ENCODE results near the gene HAVCR1. TPM values are rescaled to one million over a fixed set of nuclear protein-coding genes. Genes with fewer than 3 reads are reported as not detected.
"Not testable (repeated sequence)": the region's sequence is repeated elsewhere in the genome, so short reads cannot be mapped to it uniquely, and the experiment has no call there.

HAVCR1 gene
- not detected in 2 replicates for total RNA-seq

DNA sequence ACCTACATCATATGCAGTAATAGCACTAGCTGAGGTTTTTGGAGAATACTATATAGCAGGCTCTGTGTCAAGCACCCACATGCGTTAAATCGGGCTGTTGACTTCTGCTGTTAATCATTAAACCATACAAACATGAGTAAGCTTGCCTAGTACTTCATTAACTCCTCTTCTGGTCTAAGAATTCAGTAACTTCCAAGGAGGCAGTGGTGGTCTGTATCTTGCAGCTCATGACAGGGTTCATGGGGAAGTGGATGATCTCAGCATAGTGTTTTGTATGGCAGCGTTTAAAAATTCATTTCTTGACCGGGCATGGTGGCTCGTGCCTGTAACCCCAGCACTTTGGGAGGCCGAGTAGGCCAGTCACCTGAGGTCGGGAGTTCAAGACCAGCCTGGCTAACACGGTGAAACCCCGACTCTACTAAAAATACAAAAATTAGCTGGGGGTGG lies at the start of gene HAVCR1:
Gene HAVCR1, minus strand, starts transcription at position 24 of the 447 bp plus-strand sequence. CDS start 1,173 bp downstream, outside the sequence.
- DNase-seq (ENCODE audit: low read depth in 2 of 2), result no peak

DNA sequence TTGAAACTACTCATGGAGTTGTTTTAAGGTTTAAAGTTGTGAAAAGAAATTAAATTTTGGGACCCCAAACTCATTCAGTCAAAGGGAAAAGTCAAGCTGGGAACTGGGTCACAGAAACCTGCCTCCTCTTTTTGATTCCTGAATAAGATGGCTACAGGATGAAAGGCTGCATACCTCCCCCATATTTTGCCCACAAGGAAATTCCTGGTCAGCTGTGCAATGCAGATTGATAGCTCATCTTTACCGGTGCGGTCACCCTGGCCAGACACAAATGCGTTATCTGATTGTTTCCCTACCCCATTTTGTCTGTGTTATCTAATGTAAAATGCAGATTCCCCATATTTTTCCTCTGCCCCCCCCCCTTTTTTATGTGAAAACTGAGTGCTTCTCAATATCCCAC lies 48.6 kb upstream of the HAVCR1 start:
- no peak for DNase-seq (ENCODE audit: low read depth in 2 of 2)

DNA sequence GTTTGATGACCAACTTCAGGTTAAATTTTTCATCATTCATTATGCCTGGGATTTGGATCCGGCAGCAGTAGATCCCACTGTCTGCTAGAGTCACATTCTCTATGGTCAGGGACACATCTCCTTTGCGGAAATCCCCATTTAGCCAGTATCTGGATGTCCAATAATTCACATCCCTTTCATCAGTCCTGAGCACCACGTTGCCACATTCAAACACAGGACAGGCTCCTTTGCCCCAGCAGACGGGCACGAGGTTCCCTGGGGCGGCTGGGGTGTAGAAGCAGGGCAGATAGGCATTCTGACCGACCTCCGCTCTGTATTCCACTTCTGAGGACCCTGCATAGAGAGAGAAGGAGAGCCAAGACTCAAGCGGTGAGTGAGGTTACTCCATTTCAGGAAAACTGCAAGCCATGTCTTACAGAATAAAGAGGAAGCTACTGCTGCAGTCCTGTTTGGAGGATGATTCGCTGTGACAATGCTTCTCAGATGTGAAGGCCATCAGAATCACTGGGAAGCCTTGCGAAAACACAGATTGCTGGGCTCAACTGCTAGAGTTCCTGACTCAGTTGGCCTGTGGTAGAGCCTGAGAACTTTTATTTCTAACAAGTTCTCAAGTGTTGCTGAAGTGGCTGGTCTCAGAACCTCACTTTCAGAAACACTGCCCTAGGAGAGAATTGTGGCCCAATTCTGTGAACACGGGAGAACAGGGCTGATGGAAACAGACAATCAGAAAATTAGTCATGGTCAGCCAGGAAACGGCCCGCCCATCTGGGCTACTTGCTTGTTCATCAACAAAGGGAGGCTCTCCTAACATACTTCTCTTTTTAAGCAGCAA lies 47.9 kb upstream of the HAVCR1 start:
- peak in 1 of 2 donors; percentile 6 for DNase-seq (ENCODE audit: low read depth in 2 of 2)

DNA sequence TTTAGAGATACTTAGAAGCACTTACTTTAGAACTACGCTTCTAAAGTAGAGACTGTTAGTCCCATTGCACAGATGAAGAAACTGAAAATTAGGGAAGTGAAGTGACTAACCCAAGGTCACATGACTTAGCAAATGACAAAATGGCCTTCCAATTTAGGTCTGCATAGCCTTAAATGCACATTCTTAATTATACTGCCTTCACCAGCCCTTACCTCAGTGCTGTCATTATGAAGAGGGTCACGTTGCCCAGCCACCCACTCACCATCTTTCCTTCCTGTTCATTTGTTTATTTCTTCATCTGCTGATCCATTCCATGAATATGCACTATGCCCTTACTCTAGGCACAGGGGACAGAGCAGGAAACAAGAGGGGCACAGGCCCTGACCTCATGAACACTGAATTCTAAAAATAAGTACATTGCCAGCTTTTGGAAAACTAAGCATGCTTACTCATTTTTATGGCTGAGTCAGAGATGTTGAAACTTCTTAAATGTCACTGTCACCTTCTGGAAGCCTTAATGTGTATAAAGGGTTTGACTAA lies 41.3 kb upstream of the HAVCR1 start:
- DNase-seq (ENCODE audit: low read depth in 2 of 2), result no peak

DNA sequence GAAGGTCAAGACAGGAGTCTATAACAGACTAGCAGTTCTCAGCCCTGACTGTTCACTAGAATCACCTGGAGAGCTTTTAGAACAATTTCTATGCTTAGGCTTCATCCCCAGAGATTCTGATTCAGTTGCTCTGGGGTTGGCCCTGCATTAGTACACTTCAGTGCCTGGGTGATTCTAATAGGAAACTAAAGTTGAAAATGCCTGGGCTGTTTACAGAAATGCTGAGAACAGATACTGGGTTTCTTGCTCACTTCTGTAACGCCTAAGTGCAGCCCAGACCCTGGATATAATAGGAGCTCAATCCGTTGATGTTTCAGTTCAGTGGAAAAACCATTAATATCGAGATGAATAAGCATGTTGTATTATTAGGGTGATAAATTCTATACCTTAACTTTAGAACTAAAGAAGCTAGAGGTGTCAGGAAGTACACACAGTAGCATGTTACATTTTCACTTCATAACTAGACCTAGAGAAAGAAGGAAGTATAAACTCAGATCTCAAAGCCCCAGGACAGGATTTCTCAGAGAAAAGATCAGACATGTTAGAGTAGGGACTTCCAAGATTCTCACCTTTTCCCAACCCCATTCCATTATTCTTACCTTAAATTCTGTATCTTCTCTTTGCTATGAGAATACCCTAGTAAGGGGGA lies 29.6 kb upstream of the HAVCR1 start:
- no peak for DNase-seq (ENCODE audit: low read depth in 2 of 2)

DNA sequence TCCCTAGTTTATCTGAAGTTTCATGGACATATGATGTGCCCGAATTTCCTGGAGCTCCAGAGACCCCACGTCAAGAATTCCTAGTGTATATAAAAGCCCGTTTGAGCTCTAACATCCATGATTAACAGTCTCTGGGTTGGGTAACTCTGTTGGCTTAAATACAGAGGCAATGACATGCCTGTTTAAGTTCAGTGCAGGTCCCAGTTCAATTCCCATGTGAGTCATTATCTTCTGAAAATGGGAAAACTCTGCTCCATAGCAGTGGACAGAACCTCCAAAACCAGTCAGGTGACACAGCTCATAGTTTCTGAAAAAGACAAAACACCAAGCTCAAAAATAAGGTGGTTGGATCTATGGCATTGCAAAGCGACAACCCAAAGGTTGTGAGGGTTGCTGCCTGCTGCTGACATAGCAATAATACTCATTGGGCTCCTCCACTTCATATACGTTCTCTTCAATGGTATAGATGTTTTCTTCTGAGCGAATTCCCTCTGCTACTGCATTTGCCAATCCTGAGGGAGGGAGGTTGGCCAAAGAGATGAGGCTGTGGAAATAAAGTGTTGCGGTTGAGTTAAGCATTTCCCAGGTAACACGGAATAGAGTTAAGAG lies 27.9 kb upstream of the HAVCR1 start:
- DNase-seq (ENCODE audit: low read depth in 2 of 2), result no peak

DNA sequence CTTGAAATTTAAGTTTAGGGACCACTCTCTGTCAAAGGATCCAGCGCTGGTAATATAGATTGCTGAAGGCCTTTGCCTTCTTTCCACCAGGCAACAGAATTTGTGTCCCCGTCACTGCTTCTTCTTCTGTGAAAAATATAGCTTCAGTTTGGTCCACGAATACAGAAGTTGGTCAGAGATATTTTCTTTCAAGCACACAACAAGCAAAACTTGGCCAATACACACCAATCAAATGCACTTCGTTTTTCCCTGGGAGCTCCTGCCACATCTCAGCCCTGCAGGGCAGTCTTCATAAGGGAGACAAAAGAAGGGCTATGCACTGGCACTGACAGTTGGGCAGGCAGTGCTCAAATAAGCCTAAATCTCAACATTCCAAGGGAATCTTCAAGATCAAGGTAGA lies 27.0 kb upstream of the HAVCR1 start:
- DNase-seq (ENCODE audit: low read depth in 2 of 2), result no peak

DNA sequence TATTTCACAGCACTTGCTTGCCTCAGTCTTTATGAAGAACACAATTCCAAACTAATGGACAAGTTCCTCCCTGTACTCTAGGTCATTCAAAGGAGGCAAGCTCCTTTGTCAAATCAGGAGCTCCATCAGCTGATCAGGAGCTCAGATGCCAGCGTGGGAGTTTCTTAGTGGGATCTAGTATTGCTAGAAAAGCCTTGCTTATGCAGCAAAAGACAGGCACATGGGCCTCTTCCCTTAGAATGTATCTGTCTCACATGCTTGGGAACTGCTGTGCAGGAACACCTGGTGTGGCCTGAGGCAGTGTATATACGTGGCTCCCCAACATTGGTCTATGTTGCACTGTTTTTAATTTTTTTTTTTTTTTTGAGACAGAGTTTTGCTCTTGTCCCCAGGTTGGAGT lies 21.4 kb upstream of the HAVCR1 start:
- DNase-seq (ENCODE audit: low read depth in 2 of 2), result no peak

DNA sequence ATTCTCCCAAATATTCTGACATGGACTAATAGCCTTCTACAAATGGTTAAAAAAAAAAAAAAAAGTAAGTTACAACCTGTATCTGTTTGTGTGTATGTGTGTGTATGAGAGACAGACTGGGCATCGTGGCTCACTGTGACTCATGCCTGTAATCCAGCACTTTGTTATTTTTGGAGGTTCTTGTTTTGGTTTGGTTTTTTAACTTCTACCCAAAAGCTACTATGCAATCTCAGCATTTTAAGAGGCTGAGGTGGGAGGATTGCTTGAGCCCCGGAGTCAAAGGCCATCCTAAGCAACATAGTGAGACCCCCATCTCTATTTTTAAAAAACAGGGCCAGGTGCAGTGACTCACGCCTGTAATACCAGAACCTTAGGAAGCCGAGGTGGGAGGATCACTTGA lies 17.6 kb upstream of the HAVCR1 start:
- no peak for DNase-seq (ENCODE audit: low read depth in 2 of 2)

DNA sequence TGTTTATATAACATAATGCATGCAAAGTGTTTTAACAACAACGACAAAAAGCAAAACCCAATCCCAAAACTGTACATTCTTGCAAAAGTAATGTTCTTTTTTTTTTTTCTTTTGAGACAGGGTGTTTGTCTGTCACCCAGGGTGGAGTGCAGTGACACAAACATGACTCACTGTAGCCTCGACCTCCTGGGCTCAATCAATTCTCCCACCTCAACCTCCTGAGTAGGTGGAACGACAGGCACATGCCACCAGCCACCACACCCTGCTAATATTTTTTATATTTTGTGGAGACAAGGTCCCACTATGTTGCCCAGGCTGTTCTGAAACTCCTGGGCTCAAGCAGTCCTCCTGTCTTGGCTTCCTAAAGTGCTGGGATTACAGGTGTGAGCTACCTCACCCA lies 13.6 kb upstream of the HAVCR1 start:
- no peak for DNase-seq (ENCODE audit: low read depth in 2 of 2)

DNA sequence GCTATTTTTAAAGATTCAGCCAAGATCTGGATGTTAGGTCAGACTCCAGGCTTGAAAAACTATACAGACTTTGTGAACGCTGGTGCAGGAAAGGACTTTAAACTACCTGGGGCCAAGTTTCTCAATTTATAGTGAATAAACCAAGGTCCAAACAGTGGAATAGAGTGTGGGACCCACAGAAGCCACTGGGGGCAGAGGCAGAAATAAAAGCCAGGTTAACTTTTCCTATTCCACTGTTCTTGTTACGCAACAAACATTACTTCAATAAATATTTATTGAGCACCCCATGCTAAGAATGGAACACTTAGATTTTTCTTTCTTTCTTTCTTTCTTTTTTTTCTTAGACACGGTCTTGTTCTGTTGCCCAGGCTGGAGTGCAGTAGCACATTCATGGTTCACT lies 11.0 kb upstream of the HAVCR1 start:
- DNase-seq (ENCODE audit: low read depth in 2 of 2), result no peak

DNA sequence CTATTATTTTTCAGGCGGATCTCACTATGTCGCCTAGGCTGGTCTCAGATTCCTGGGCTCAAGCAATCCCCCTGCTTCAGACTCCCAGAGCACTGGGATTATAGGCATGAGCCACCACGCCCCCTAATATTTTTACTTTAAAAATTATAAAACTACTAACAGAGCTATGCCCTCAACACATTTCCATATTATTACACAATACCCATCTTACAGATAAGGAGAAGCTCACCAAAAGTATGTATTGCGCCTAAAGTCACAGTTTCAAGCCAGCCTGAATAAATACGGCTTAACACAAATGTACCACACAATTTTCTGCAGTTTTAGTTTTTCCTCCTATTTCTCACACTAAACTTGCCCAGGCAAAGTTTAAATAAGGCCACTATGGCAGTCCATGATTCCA lies 9.9 kb upstream of the HAVCR1 start:
- no peak for DNase-seq (ENCODE audit: low read depth in 2 of 2)

DNA sequence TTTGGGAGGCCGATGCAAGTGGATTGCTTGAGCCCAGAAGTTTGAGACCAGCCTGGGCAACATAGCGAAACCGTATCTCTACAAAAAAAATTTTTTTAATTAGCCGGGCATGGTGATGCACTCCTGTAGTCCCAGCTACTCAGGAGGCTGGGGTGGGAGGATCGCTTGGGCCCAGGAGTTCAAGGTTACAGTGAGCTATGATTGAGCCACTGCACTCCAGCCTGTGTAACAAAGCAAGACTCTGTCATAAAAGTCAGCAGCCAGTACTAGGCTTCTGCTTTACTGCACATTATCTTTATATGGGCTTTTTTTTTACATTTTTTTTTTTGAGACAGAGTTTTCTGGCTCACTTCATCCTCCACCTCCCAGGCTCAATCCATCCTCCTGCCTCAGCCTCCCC lies 9.4 kb upstream of the HAVCR1 start:
- no peak for DNase-seq (ENCODE audit: low read depth in 2 of 2)

DNA sequence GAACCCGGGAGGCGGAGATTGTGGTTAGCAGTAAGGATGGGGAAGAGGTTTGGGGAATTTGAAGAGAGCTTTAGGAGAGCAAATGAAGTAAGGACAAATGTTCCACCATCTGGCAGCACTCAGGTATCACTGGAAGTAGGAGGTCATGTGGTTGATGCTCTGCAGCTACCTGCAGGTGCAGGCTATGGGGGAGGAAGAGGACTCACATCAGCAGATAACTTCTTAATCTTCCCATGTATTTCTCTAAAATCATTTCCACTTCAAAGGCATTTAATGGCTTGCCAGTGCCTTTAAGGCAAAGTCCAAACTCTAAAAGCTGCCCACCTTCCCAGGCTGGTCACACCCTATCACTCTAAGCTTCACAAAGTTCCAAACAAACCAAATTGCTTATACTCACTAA lies 8.1 kb upstream of the HAVCR1 start:
- no peak for DNase-seq (ENCODE audit: low read depth in 2 of 2)

DNA sequence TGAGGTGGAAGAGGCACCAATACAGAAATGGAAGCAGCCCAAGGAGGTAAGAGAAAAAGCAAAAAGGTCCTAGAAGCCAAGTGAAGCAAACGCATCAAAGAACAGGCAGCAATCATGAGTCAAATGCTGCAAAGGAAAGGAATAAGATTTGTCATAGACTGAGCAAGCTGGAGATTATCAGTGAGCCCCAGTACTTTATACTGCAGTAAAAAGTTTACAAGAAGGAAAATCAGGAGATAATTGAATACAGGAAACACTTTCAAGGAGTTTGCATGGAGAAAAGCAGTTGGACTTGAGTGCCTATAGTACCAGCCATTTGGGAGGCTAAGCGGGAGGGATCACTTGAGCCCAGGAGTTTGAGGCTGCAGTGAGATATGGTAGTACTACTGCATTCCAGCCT lies 7.2 kb upstream of the HAVCR1 start:
- DNase-seq (ENCODE audit: low read depth in 2 of 2), result no peak

DNA sequence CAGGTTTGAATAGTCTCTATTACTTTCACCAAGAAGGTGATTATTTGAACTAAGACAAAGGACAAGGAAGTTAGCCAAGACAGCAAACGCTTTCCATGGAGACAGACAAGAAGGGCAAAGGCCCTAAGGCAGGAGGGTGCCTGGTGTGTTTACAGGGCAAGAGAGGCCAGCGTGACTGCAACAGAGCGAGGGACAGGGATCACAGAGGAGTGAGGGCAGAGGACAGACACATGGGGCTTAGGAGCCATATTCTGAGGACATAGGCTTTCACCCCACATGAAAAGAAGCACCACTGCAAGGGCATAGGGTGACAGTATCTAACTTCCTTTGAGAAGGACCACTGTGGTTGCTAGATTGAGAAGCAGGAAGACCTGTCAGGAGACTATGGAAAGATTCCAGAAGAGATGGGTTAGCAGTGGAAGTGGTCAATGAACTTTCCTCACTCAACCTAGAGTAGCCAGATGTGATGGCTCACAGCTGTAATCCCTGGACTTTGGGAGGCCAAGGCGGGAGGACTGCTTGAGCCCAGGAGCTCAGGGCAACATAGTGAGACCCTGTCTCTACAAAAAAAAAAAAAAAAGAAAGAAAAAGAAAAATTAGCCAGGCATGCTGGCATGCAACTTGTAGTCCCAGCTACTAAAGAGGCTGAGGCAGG lies 5.0 kb upstream of the HAVCR1 start:
- no peak for DNase-seq (ENCODE audit: low read depth in 2 of 2)

DNA sequence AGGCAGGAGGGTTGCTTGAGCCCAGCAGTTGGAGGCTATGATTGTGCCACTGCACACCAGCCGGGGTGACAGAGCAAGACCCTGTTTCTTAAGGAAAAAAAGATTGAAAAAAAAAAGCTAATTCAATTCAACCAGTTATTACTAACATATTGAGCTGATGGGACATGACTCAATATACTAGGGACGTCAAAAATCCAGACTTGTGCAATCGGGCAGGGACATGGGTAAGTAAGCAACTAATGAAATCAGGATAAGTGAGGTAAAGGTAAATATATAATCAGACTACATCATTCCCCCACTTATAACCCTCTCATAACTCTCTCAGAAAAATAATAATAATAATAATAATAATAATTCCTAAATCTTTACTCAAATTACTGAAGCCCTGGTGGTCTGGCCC lies 975 bp upstream of the HAVCR1 start:
- DNase-seq (ENCODE audit: low read depth in 2 of 2), result no peak

DNA sequence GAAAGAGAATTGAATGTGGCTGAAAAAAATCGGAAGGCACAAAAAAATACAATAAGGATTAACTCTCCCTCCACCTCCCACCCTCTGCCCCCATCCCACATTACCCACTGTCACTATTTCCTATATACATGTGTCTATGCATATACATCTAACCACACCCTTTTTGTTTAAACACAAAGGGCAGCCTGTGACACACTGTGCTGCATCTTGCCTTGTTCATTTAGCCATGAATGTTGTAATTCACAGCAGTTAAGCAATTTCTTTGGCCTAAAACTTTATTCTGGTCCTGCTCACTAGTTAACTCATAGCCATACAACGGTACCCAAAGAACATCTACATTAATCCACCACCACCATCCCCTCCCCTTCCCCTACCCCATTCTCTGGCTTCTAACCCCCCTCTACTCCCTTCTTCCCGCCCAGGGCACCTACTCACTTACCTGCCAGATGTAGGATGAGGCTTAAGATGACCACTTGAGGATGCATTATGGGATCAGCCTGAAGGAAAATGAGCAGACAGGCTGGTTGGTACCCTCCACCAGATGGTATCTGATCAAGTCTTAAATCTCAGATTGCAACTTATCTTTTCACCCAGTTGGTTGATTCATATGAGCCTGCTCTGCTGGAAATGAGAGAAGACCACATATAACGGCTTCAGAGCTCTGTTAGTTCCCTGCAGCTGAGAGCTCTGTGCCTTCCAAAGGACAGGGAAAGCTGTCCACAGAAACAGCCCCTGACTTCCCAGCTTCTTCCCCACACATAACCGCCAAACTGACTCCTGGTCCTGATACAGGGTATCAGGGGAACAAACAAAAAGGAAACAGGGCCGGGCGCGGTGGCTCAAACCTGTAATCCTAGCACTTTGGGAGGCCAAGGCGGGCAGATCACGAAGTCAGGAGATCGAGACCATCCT lies 1.2 kb downstream of the HAVCR1 start:
- DNase-seq (ENCODE audit: low read depth in 2 of 2), result no peak

DNA sequence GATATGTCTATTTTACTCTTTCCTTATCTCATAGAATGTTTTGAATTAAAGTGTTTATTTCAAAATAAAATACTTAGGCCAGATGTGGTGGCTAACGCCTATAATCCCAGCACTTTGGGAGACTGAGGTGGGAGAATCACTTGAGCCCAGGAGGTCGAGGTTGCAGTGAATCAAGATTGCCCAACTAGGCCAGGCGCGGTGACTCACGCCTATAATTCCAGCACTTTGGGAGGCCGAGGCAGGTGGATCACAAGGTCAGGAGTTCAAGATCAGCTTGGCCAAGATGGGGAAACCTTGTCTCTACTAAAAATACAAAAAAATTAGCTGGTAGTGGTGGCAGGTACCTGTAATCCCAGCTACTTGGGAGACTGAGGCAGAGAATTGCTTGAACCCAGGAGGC lies 2.1 kb downstream of the HAVCR1 start:
- DNase-seq (ENCODE audit: low read depth in 2 of 2), result not testable (repeated sequence)

DNA sequence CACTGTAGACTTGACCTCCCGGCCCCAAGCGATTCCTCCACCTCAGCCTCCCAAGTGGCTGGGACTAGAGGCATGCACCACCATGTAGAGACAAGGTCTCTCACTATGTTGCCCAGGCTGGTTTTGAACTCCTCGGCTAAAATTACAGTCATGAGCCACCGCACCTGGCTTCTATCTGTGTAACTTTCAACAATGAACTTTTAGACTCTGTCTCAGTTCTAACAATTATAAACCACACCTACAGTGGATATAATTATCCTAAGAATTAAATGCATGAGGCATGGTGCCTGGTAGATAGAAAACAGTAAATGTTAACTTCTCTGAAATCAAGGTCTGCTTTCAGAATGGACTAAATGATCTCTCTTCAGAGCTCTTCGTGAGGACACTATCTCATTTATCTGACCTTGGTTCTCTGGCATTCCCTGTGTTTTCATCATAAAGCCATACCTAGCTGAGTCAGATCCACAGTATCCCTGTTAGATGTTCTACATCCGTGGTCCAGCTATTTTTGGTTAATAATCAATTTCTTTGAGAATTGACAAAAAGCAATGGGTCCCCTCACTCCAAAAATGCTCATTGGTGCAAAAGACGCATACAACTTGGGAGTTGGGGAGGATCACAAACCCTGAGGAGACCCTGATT lies 7.2 kb downstream of the HAVCR1 start:
- no peak for DNase-seq (ENCODE audit: low read depth in 2 of 2)

All from lung microvascular endothelial cell (primary cell).